GM19351 (cell line): ENCODE data around the gene C16orf96.

Source experiments
- ATAC-seq: cut with Tn5 transposase; IDR thresholded peaks from one replicate; pipeline ENCODE4 v1.9.1; 2021; ENCODE audit warnings: mild to moderate bottlenecking, moderate library complexity; ENCODE audit not compliant: unreplicated experiment

The C16orf96 gene

DNA sequence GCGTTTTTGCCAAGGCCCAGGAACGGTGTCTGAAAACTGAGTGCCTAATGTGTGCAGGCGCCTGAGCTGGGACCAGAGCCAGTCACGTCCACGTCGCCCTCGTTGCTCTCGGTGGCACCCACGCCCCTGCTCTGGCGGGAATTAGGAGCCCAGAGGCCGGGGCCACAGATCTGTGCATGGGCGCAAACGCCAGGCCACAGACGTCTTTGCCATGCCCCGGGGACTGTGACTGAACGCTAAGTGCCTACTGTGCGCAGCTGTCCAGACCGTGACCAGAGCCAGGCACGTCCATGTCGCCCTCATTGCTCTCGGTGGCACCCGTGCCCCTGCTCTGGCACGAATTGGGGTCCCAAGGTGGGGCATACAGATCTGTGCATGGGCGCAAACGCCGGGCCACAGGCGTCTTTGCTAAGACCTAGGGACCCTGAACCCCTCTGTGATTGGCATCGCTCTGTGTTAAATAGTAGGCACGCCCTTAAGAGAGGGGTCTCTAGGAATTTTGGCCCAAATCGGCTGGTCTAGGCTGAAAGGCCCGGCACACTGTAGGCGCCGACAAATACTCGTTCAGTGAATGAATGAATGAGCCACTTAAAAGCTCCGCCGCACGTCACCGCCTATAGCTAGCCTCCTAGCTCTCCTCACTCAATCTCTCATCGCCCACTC is 59.4 kb downstream of the C16orf96 start:
- no peak for ATAC-seq

GRCh38 chr16:4616047-4616811 is 60.1 kb downstream of the C16orf96 start:
- ATAC-seq, result peak; percentile 71

DNA sequence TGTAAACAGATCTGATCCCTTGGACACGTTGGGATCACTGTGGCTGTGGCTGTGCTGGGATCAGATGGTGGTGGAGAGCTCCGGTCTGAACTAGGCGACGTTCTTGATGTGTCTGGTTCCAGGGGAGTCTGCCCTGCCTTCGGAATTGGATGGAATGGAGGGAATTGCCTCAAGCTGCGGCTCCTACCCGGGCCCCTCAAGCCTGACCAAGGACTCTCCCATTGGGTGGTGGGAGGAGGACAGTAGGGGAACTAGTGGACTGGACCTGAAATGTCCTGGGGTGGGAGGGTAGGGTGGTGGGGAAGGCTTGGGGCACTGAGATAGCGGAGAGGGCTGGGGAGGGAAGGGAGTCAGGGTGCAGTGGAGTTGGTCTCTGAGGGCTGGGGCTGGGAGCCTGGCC is 61.7 kb downstream of the C16orf96 start:
- ATAC-seq, result no peak

- no peak for ATAC-seq
Observed at GRCh38 chr16:4618645-4619418, 62.7 kb downstream of the C16orf96 start.

- ATAC-seq, result no peak
Observed at GRCh38 chr16:4623593-4623992, 67.5 kb downstream of the C16orf96 start.

- peak; percentile 61 for ATAC-seq
Observed at GRCh38 chr16:4624015-4624826, 68.1 kb downstream of the C16orf96 start, which contains the start of gene MGRN1. Gene MGRN1 (plus strand): TSS chr16:4624826. CDS start chr16:4624961, 135 bp downstream.

- ATAC-seq, result peak; percentile 68
Observed at GRCh38 chr16:4624827-4625559, 68.9 kb downstream of the C16orf96 start.

DNA sequence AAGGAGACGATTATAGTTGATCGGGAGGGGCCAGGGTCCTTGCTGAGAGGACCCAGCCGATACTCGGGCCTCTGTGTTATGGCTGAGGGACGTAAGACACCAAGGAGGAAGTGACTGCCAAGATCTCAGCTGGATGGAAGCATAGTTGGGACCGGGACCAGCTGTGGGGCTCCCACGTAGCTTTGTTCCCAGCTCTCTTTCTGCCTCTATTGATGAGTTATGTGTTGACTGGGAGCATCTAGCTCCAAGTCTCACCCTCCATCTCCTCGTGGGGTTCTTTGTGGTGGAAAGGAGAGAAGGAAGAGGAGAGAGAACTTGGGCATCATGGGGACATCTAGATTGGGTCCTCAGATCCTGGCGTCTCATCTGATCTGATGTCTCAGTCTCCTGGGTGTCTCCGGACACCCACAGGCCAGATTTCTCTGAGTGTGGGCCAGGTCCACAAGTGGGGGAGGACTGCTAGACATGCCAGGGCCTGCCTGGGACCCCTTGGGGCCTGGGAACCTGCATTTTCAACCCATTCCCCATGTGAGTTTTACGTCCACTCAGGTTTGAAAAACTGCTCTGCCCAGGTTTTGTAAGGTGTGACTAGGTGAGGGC is 69.5 kb downstream of the C16orf96 start:
- peak; percentile 15 for ATAC-seq

GRCh38 chr16:4626396-4626795 is 70.3 kb downstream of the C16orf96 start:
- no peak for ATAC-seq

DNA sequence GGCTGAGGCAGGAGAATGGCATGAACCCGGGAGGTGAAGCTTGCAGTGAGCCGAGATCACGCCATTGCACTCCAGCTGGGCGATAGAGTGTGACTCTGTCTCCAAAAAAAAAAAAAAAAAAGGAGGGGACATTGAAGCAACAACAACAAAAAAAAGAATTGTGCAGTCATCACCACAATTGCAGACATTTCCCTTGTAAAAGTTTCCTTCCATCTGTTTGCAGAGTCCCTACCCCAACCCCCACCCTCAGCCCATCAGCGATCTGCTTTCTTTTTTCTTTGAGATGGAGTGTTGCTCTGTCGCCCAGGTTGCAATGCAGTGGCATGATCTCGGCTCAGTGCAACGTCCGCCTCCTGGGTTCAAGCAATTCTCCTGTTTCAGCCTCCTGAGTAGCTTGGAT is 72.1 kb downstream of the C16orf96 start:
- ATAC-seq, result no peak

DNA sequence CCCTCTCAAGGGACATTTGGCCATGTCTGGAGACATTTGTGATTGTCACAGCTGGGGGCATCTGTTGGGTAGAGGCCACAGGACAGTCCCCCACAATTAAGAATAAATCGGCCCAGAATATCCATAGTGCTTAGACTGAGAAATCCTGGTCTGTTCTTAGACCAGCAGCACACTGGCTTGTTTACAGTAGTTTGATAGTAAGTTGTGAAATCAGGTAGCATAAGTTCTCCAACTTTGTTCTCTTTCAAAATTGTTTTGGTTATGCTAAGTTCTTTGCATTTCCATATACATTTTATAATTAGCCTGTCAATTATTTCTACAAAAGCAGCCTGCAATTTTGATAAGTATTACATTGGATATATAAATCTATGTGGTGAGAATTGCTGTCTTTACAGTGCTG is 75.3 kb downstream of the C16orf96 start:
- no peak for ATAC-seq

DNA sequence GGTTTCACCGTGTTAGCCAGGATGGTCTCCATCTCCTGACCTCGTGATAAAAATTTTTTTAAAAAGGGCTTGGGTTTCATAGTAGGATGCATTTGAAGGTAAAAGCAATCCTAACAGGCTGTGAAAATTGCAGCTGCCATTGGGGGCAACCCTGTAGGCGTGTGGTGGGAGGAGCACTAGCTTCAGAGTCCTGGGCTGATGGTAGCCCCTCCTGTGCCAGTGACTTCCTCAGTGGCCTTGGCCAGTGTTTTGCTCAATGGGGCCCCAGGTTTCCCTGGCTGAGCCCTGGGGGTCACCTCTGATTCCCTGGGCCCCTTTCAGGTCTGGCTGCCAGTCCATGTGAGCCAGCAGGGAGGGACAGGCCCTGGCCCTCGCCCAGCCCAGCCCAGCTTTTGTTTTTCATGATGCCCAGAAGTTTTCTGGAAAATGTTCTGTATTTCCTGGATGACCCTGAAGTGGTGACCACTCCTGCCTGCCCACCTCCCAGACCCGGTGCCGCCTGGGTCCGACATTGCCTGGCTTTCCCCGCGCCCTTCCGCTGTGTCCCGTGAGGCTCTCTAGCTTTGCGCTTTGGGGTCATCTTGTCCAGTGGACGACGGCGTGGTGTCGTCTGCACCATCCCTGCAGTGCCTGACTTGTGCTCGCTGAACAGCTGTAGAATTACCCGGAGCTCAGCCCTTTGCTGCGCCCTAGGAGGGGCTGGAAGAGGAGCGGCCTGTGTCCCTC is 77.9 kb downstream of the C16orf96 start:
- ATAC-seq, result no peak

GRCh38 chr16:4634768-4635167 is 78.6 kb downstream of the C16orf96 start:
- ATAC-seq, result no peak

DNA sequence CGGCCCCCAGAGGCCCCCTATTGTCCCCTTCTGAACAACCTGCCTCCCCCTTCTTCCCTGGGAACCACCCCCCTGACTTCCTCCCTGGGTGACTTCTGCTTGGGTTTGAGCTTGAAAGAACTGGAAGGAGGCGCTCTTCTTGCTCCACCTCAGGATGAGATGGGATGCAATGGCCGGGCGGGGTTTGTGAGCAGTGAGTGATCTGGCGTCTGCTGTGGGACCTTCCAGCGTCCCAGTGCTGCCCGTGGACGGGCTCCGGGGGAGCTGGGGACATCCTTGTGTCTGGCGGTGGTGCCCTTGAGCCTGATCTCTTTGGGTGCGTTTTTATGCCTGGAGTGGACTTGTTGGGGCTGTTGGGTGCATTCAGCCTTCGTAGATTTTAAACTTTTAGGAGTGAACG is 80.1 kb downstream of the C16orf96 start:
- ATAC-seq, result no peak

DNA sequence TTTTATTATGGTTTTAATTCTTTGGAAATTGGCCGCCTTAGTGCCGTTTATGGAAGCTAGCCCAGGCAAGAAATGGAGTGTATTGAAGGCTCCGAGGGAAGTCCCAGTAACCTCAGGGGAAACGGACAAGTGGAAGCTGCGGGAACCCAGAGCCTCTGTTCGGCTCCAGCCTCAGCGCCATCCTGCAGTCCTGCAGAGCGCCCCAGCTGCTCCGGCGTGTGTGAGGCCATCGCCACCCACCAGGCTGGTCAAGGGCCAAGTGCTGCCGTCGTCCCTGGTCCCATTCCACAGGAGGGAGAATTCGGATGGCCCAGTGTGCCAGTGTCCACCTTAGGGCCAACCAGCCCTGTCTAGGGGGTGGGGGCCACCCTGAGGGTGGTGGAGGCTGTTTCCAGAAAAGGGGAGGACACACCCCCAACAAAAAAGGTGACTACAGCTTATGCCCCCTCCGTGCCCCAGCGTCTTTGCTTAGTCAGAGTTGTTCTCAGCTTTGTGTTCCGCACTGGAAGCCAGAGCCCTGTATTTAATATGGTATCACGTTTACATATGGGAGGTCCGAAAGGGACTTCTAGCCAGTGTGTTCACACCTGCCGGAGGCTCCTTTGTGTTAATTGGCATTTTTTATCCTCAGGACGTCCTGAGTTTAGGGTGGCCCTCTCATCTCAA is 81.5 kb downstream of the C16orf96 start:
- ATAC-seq, result no peak

GRCh38 chr16:4639899-4640509 is 83.9 kb downstream of the C16orf96 start:
- ATAC-seq, result no peak

GRCh38 chr16:4640572-4641305 is 84.6 kb downstream of the C16orf96 start:
- ATAC-seq, result no peak
